ENCODE measurements around the gene GGA1.

The GGA1 gene

DNA sequence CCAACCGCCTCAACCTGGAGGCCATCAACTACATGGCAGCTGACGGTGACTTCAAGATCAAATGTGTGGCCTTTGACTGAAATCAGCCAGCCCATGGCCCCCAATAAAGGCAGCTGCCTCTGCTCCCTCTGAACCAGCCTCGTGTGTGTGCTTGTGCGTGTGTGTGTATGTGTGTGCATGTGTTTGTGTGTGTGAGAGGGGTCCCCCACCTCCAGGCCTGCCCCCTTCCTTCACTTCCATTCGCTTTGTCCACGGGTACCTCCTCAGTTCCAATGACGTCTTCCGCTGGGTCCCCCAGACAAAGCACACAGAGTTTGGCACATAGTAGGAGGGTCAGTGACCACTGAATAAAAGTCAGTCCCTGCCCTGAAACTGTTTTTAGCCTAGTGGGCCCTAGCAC lies 71.0 kb downstream of the GGA1 start:
- ChIA-PET CTCF (interaction anchor here (1.0 to 21.1 kb wide), 12 partner anchors 10 to 140 kb away, joined by 3 to 315 read pairs (median 20); partner anchors contain the start of genes GGA1, LGALS1, PDXP and SH3BP1), POLR2A (no interaction called here)

DNA sequence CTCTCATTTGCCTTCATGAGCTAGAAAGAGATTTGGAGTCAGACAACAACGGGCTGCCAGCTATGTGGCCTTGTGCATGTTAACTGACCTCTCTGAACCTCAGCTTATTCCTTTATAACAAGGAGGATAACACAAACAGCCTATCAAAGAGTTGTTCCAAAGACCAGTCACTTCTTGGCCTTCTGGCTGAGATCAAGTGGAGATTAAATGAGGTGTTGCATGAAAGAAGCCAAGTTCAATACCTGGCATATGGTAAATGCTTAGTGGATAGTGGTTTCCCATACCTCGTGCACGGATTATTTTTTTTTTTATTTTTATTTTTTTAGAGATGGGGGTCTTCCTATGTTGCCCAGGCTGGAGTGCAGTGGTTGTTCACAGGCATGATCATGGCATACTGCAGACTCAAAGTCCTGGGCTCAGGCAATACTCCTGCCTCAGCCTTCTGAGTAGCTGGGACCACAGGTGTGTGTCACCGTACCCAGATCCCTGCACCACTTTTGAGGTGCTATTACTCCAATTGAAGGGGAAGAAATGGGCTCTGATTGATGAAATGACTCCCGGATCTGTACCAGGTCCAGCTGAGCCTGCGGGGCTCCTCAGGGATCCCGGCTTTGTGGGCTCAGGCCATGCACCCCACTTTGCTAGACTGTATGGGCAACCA lies 71.7 kb downstream of the GGA1 start:
- no peak for DNase-seq (ENCODE audit: extremely low spot score)
- POLR2A ChIA-PET: interaction anchor here (0.6 to 1.4 kb wide), 3 partner anchors 22 to 41 kb away, joined by 3 to 6 read pairs (median 5); no protein-coding TSS in a partner anchor
- TF ChIP-seq, protein P1, sequence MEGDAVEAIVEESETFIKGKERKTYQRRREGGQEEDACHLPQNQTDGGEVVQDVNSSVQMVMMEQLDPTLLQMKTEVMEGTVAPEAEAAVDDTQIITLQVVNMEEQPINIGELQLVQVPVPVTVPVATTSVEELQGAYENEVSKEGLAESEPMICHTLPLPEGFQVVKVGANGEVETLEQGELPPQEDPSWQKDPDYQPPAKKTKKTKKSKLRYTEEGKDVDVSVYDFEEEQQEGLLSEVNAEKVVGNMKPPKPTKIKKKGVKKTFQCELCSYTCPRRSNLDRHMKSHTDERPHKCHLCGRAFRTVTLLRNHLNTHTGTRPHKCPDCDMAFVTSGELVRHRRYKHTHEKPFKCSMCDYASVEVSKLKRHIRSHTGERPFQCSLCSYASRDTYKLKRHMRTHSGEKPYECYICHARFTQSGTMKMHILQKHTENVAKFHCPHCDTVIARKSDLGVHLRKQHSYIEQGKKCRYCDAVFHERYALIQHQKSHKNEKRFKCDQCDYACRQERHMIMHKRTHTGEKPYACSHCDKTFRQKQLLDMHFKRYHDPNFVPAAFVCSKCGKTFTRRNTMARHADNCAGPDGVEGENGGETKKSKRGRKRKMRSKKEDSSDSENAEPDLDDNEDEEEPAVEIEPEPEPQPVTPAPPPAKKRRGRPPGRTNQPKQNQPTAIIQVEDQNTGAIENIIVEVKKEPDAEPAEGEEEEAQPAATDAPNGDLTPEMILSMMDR (IDR thresholded peaks at IDR 0.05; ENCODE audit: control extremely low read depth, extremely low read depth, low read depth, missing control alignments): no peak
- CTCF ChIA-PET: interaction anchor here (1.0 to 21.1 kb wide), 16 partner anchors 9 to 250 kb away, joined by 3 to 315 read pairs (median 12); partner anchors contain the start of genes GGA1, LGALS1, PDXP and SH3BP1

More for the DNA sequence above, 71.0 kb downstream of the GGA1 start:
- TF ChIP-seq, protein P1 (IDR thresholded peaks at IDR 0.05; ENCODE audit: control extremely low read depth, extremely low read depth, low read depth, missing control alignments): no peak
- no peak for DNase-seq (ENCODE audit: extremely low spot score)

DNA sequence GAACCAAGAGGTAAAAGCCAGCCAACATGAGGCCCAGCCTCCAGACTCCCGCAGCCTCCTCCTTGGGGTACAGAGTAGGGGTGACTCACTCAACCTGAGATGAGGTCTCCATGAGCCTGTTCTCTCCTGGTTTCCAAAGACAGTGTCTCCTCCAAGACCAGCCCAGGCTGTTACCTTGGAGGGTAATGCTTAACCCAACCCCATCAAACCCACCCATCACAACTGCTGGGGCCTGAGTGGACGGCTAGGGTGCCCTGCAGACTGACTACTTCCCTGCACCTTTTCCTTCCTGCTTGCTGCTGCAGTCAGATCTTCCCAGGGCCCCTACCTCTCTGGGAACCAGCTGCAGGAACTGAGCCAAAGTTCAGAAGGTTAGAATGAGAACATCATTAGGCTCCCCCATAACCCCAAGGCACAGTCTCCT lies 72.4 kb downstream of the GGA1 start:
- TF ChIP-seq, protein P1 (IDR thresholded peaks at IDR 0.05; ENCODE audit: control extremely low read depth, extremely low read depth, low read depth, missing control alignments): no peak
- no peak for DNase-seq (ENCODE audit: extremely low spot score)
- CTCF ChIA-PET: interaction anchor here (0.6 to 21.1 kb wide), 22 partner anchors 14 to 250 kb away, joined by 3 to 315 read pairs (median 6); partner anchors contain the start of genes GGA1, LGALS1, PDXP and SH3BP1
- POLR2A ChIA-PET: interaction anchor here (0.6 to 1.4 kb wide), 4 partner anchors 23 to 73 kb away, joined by 3 to 6 read pairs (median 4); no protein-coding TSS in a partner anchor

DNA sequence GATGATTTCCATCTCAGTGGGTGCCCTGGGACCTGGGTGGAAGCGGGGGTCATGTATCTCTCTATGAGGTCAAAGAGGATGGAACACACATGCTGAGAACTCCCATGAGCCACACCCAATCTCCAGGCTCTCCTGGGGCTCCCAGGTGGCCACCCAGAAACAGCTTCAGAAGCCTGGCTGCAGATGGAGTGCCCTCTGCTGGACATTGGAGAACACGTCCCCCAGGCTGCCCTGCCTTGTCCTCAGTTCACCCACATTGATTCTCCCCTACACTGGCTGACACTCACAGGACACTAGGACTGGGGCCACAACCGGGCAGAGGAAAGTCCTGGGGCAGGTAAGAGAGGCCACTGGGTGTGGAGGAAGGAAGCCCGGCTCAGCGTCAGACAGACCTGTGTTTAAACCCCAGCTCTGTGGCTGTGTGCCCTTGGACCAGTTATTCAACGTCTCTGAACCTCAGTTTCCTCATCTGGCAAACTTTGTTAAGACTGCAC lies 73.0 kb downstream of the GGA1 start:
- TF ChIP-seq, protein P1 (IDR thresholded peaks at IDR 0.05; ENCODE audit: control extremely low read depth, extremely low read depth, low read depth, missing control alignments): peak; percentile 83
- POLR2A ChIA-PET: interaction anchor here (0.8 to 1.4 kb wide), 2 partner anchors 38 to 74 kb away, joined by 3 to 6 read pairs; no protein-coding TSS in a partner anchor
- CTCF ChIA-PET: interaction anchor here (0.6 to 21.1 kb wide), 24 partner anchors 13 to 249 kb away, joined by 3 to 315 read pairs (median 4); partner anchors contain the start of genes GGA1, LGALS1, PDXP and SH3BP1
- peak; percentile 83 for DNase-seq (ENCODE audit: extremely low spot score)
